ENCODE measurements around the gene MICAL2.

GRCh38 chr11:12139144-12139881 is 28.9 kb downstream of the MICAL2 start:
- no peak for TF ChIP-seq CTCF (IDR thresholded peaks at IDR 0.05)
- TF ChIP-seq POLR2A (IDR thresholded peaks at IDR 0.05), result no peak
